GM21619 (cell line): ENCODE results near the gene MARCHF10.

Source experiments
- ATAC-seq: cut with Tn5 transposase; IDR thresholded peaks from one replicate; pipeline ENCODE4 v1.9.1; 2021; ENCODE audit not compliant: unreplicated experiment

MARCHF10 gene

GRCh38 chr17:62720126-62720850, 87.8 kb downstream of the MARCHF10 start:
- ATAC-seq, result no peak

- no peak for ATAC-seq
Observed at GRCh38 chr17:62719586-62719985, 88.5 kb downstream of the MARCHF10 start.

- no peak for ATAC-seq
Observed at GRCh38 chr17:62718429-62718828, 89.7 kb downstream of the MARCHF10 start.

- no peak for ATAC-seq
Observed at GRCh38 chr17:62717889-62718288, 90.2 kb downstream of the MARCHF10 start.

- no peak for ATAC-seq
Observed at GRCh38 chr17:62717589-62717855, 90.6 kb downstream of the MARCHF10 start.

- no peak for ATAC-seq
Observed at GRCh38 chr17:62716834-62717588, 91.1 kb downstream of the MARCHF10 start.

- ATAC-seq, result no peak
Observed at GRCh38 chr17:62715882-62716390, 92.2 kb downstream of the MARCHF10 start.

GRCh38 chr17:62714016-62714777, 93.9 kb downstream of the MARCHF10 start:
- no peak for ATAC-seq

GRCh38 chr17:62713086-62713881, 94.8 kb downstream of the MARCHF10 start:
- ATAC-seq, result no peak

GRCh38 chr17:62712171-62712581, 95.9 kb downstream of the MARCHF10 start:
- ATAC-seq, result no peak

GRCh38 chr17:62708587-62708986, 99.5 kb downstream of the MARCHF10 start:
- ATAC-seq, result no peak

GRCh38 chr17:62707425-62707739, 100.7 kb downstream of the MARCHF10 start:
- ATAC-seq, result no peak

- ATAC-seq, result no peak
Observed at GRCh38 chr17:62706598-62707424, 101.3 kb downstream of the MARCHF10 start.

- ATAC-seq, result no peak
Observed at GRCh38 chr17:62705778-62706597, 102.1 kb downstream of the MARCHF10 start.

GRCh38 chr17:62705156-62705777, 102.8 kb downstream of the MARCHF10 start:
- ATAC-seq, result no peak

- ATAC-seq, result no peak
Observed at GRCh38 chr17:62704381-62704971, 103.6 kb downstream of the MARCHF10 start.

GRCh38 chr17:62703776-62704380, 104.2 kb downstream of the MARCHF10 start:
- peak; percentile 77 for ATAC-seq

GRCh38 chr17:62703261-62703775, 104.8 kb downstream of the MARCHF10 start:
- ATAC-seq, result no peak
